Measurements from ENCODE around the gene KRTAP6-1. TPM values are rescaled to one million over a fixed set of nuclear protein-coding genes. Genes with fewer than 3 reads are reported as not detected.

Gene KRTAP6-1
- not detected in 2 replicates for total RNA-seq (2012; rRNA removed)

DNA sequence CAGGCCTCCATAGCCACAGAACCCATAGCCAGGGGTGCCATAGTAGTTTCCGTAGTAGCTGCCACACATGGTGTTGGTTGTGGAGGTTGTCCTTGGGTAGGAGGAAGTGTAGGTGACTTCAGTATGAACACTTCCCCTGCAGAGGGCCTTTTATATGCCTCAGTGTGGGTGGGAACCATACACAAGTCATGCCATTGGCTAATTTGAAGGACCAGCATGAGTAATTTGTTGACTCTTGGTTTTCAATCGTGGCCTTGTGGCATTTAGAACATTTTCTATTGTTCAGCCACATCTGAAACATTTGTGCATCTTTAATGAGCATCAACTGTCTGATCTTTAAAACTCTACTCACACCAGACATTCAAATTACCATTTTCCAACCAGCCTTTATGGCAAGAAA is at the start of gene KRTAP6-1:
KRTAP6-1 (minus strand) TSS at position 95 of the 400 bp plus-strand sequence; CDS start at position 69, 26 bp downstream.
- H3K9ac ChIP-seq (ENCODE audit: low read depth, low read length) = no peak within 1 kb of the TSS
- H3K27me3 ChIP-seq (ENCODE audit: control insufficient read depth, insufficient read depth, low read length) = no peaks in the 10 kb centered on the region
- no peaks in the 10 kb centered on the region for H3K4me1 ChIP-seq (ENCODE audit: control insufficient read depth, insufficient read depth, low read length)
- no peak within 1 kb of the TSS for H3K4me3 ChIP-seq (ENCODE audit: low read length)
- H3K36me3 ChIP-seq (ENCODE audit: insufficient read depth, low read length) = no peaks in the 10 kb centered on the region
- H3K9me3 ChIP-seq (replicated peaks; ENCODE audit: low read length) = peaks cover 9% of the 10 kb centered on the region
- no peak within 1 kb of the TSS for H3K4me2 ChIP-seq (ENCODE audit: low read length)

- H3K9me3 ChIP-seq (replicated peaks; ENCODE audit: low read length) = peaks cover 6% of the 10 kb centered on the region
- no peak overlapping the region for H3K4me2 ChIP-seq (ENCODE audit: low read length)
- H3K9ac ChIP-seq (ENCODE audit: low read depth, low read length) = no peak overlapping the region
- no peaks in the 10 kb centered on the region for H3K27me3 ChIP-seq (ENCODE audit: control insufficient read depth, insufficient read depth, low read length)
- H3K36me3 ChIP-seq (ENCODE audit: insufficient read depth, low read length) = no peaks in the 10 kb centered on the region
- no peak overlapping the region for H3K4me3 ChIP-seq (ENCODE audit: low read length)
- H3K4me1 ChIP-seq (ENCODE audit: control insufficient read depth, insufficient read depth, low read length) = no peaks in the 10 kb centered on the region
Measured at GRCh38 chr21:30652891-30653290, 39.2 kb upstream of the KRTAP6-1 start.

DNA sequence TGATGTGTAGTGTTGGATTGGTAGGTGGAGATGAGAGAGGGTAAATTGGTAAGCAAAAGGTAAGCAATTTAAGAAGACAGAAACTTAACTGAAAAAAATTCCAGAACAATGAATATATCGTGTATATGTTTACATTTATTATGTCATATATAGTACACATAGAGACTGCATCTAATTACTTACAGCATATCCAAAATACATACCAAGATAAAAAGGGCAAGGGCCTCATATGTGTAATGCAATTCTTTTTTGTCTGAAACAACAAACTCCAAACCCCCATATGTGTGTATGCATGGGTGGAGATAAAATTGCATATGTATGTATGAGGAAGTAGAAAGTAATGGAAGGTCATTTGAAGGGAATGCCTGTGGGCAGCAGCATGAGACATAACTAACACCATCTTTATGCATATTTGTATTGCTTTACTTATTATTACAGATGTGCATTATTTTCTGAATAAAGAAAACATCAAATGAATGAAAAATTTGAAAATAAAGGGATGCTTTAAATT is 33.2 kb upstream of the KRTAP6-1 start:
- no peaks in the 10 kb centered on the region for H3K36me3 ChIP-seq (ENCODE audit: insufficient read depth, low read length)
- H3K9ac ChIP-seq (ENCODE audit: low read depth, low read length) = no peak overlapping the region
- no peak overlapping the region for H3K4me2 ChIP-seq (ENCODE audit: low read length)
- no peaks in the 10 kb centered on the region for H3K4me1 ChIP-seq (ENCODE audit: control insufficient read depth, insufficient read depth, low read length)
- H3K9me3 ChIP-seq (replicated peaks; ENCODE audit: low read length) = peaks cover 6% of the 10 kb centered on the region
- no peaks in the 10 kb centered on the region for H3K27me3 ChIP-seq (ENCODE audit: control insufficient read depth, insufficient read depth, low read length)
- H3K4me3 ChIP-seq (ENCODE audit: low read length) = no peak overlapping the region

GRCh38 chr21:30642564-30642963 is 28.8 kb upstream of the KRTAP6-1 start, which contains the start of gene KRTAP20-3:
Gene KRTAP20-3 (plus strand): TSS chr21:30642864.
- Histone ChIP-seq H3K9ac (ENCODE audit: low read depth, low read length) (no peak within 1 kb of the TSS), H3K4me3 (ENCODE audit: low read length) (no peak within 1 kb of the TSS), H3K9me3 (replicated peaks; ENCODE audit: low read length) (peaks cover 3% of the 10 kb centered on the region), H3K27me3 (ENCODE audit: control insufficient read depth, insufficient read depth, low read length) (no peaks in the 10 kb centered on the region), H3K4me1 (ENCODE audit: control insufficient read depth, insufficient read depth, low read length) (no peaks in the 10 kb centered on the region), H3K36me3 (ENCODE audit: insufficient read depth, low read length) (no peaks in the 10 kb centered on the region), H3K4me2 (ENCODE audit: low read length) (no peak within 1 kb of the TSS)

DNA sequence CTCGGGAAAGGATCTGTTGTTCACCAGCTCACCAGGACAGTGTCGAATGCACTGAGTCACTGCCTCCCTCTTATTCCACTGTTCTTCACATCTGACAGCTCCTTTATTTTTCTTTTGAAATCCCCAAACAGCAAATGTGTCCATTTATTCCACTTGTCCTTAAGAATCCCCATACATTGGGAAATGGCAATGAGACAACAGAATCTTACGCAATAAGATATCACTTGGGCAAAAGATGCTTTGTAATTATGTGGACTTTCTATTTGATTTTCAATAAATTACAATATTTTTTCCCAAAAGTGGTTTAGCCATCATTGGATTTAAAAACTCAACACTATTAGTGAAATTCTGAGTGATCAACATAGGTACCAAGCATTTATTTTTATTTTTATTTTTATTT is 25.0 kb upstream of the KRTAP6-1 start:
- H3K9me3 ChIP-seq (replicated peaks; ENCODE audit: low read length) = peaks cover 4% of the 10 kb centered on the region
- no peaks in the 10 kb centered on the region for H3K4me1 ChIP-seq (ENCODE audit: control insufficient read depth, insufficient read depth, low read length)
- no peaks in the 10 kb centered on the region for H3K36me3 ChIP-seq (ENCODE audit: insufficient read depth, low read length)
- H3K4me3 ChIP-seq (ENCODE audit: low read length) = no peak overlapping the region
- no peak overlapping the region for H3K4me2 ChIP-seq (ENCODE audit: low read length)
- no peaks in the 10 kb centered on the region for H3K27me3 ChIP-seq (ENCODE audit: control insufficient read depth, insufficient read depth, low read length)
- no peak overlapping the region for H3K9ac ChIP-seq (ENCODE audit: low read depth, low read length)

- Histone ChIP-seq H3K36me3 (ENCODE audit: insufficient read depth, low read length) (no peaks in the 10 kb centered on the region), H3K9me3 (replicated peaks; ENCODE audit: low read length) (peaks cover 12% of the 10 kb centered on the region), H3K4me3 (ENCODE audit: low read length) (no peak within 1 kb of the TSS), H3K9ac (ENCODE audit: low read depth, low read length) (no peak within 1 kb of the TSS), H3K27me3 (ENCODE audit: control insufficient read depth, insufficient read depth, low read length) (no peaks in the 10 kb centered on the region), H3K4me1 (ENCODE audit: control insufficient read depth, insufficient read depth, low read length) (no peaks in the 10 kb centered on the region), H3K4me2 (ENCODE audit: low read length) (no peak within 1 kb of the TSS)
Measured at GRCh38 chr21:30634906-30635305, 21.2 kb upstream of the KRTAP6-1 start, which contains the start of gene KRTAP20-2. Gene KRTAP20-2 (plus strand): TSS chr21:30635206. CDS start chr21:30635264, 58 bp downstream.

- peaks cover 8% of the 10 kb centered on the region for H3K9me3 ChIP-seq (replicated peaks; ENCODE audit: low read length)
- H3K9ac ChIP-seq (ENCODE audit: low read depth, low read length) = no peak overlapping the region
- H3K4me3 ChIP-seq (ENCODE audit: low read length) = no peak overlapping the region
- no peak overlapping the region for H3K4me2 ChIP-seq (ENCODE audit: low read length)
- no peaks in the 10 kb centered on the region for H3K36me3 ChIP-seq (ENCODE audit: insufficient read depth, low read length)
- no peaks in the 10 kb centered on the region for H3K4me1 ChIP-seq (ENCODE audit: control insufficient read depth, insufficient read depth, low read length)
- H3K27me3 ChIP-seq (ENCODE audit: control insufficient read depth, insufficient read depth, low read length) = no peaks in the 10 kb centered on the region
Measured at GRCh38 chr21:30629200-30629599, 15.5 kb upstream of the KRTAP6-1 start.

- H3K4me1 ChIP-seq (ENCODE audit: control insufficient read depth, insufficient read depth, low read length) = no peaks in the 10 kb centered on the region
- H3K9me3 ChIP-seq (replicated peaks; ENCODE audit: low read length) = peaks cover 8% of the 10 kb centered on the region
- no peak overlapping the region for H3K4me2 ChIP-seq (ENCODE audit: low read length)
- H3K9ac ChIP-seq (ENCODE audit: low read depth, low read length) = no peak overlapping the region
- no peak overlapping the region for H3K4me3 ChIP-seq (ENCODE audit: low read length)
- H3K36me3 ChIP-seq (ENCODE audit: insufficient read depth, low read length) = no peaks in the 10 kb centered on the region
- no peaks in the 10 kb centered on the region for H3K27me3 ChIP-seq (ENCODE audit: control insufficient read depth, insufficient read depth, low read length)
Measured at GRCh38 chr21:30628109-30628508, 14.4 kb upstream of the KRTAP6-1 start.

- H3K36me3 ChIP-seq (ENCODE audit: insufficient read depth, low read length) = no peaks in the 10 kb centered on the region
- H3K9me3 ChIP-seq (replicated peaks; ENCODE audit: low read length) = no peaks in the 10 kb centered on the region
- H3K4me3 ChIP-seq (ENCODE audit: low read length) = no peak overlapping the region
- H3K27me3 ChIP-seq (ENCODE audit: control insufficient read depth, insufficient read depth, low read length) = no peaks in the 10 kb centered on the region
- H3K9ac ChIP-seq (ENCODE audit: low read depth, low read length) = no peak overlapping the region
- no peak overlapping the region for H3K4me2 ChIP-seq (ENCODE audit: low read length)
- H3K4me1 ChIP-seq (ENCODE audit: control insufficient read depth, insufficient read depth, low read length) = no peaks in the 10 kb centered on the region
Measured at GRCh38 chr21:30625449-30626165, 11.9 kb upstream of the KRTAP6-1 start.

- Histone ChIP-seq H3K9ac (ENCODE audit: low read depth, low read length) (no peak overlapping the region), H3K4me3 (ENCODE audit: low read length) (no peak overlapping the region), H3K27me3 (ENCODE audit: control insufficient read depth, insufficient read depth, low read length) (no peaks in the 10 kb centered on the region), H3K36me3 (ENCODE audit: insufficient read depth, low read length) (no peaks in the 10 kb centered on the region), H3K9me3 (replicated peaks; ENCODE audit: low read length) (no peaks in the 10 kb centered on the region), H3K4me1 (ENCODE audit: control insufficient read depth, insufficient read depth, low read length) (no peaks in the 10 kb centered on the region), H3K4me2 (ENCODE audit: low read length) (no peak overlapping the region)
Measured at GRCh38 chr21:30623362-30623761, 9.6 kb upstream of the KRTAP6-1 start.

DNA sequence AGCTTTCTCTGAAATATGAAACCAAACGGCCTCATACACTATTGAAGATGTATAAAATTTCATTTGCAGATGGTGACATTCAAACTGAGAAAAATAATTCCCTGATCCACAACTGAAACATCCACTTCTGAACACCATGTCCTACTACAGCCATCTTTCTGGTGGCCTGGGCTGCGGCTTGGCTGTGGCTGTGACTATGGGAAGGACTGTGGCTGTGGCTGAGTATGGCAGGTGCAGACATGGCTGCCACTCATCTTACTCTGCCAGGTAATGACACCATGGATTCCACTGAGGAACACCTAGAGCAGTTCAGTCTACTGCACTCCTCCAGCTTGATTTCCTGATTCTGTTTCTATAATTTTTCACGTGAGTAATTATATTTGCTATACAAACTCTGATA is 6.8 kb upstream of the KRTAP6-1 start, which contains the start of gene KRTAP20-4:
KRTAP20-4 (plus strand) TSS at position 106 of the 400 bp plus-strand sequence.
- Histone ChIP-seq H3K4me3 (ENCODE audit: low read length) (no peak within 1 kb of the TSS), H3K36me3 (ENCODE audit: insufficient read depth, low read length) (no peaks in the 10 kb centered on the region), H3K27me3 (ENCODE audit: control insufficient read depth, insufficient read depth, low read length) (no peaks in the 10 kb centered on the region), H3K9me3 (replicated peaks; ENCODE audit: low read length) (no peaks in the 10 kb centered on the region), H3K9ac (ENCODE audit: low read depth, low read length) (no peak within 1 kb of the TSS), H3K4me2 (ENCODE audit: low read length) (no peak within 1 kb of the TSS), H3K4me1 (ENCODE audit: control insufficient read depth, insufficient read depth, low read length) (no peaks in the 10 kb centered on the region)

- no peak overlapping the region for H3K4me2 ChIP-seq (ENCODE audit: low read length)
- H3K9ac ChIP-seq (ENCODE audit: low read depth, low read length) = no peak overlapping the region
- no peaks in the 10 kb centered on the region for H3K27me3 ChIP-seq (ENCODE audit: control insufficient read depth, insufficient read depth, low read length)
- no peaks in the 10 kb centered on the region for H3K36me3 ChIP-seq (ENCODE audit: insufficient read depth, low read length)
- H3K4me1 ChIP-seq (ENCODE audit: control insufficient read depth, insufficient read depth, low read length) = no peaks in the 10 kb centered on the region
- peaks cover 4% of the 10 kb centered on the region for H3K9me3 ChIP-seq (replicated peaks; ENCODE audit: low read length)
- H3K4me3 ChIP-seq (ENCODE audit: low read length) = no peak overlapping the region
Measured at GRCh38 chr21:30620080-30620479, 6.3 kb upstream of the KRTAP6-1 start.
